CD4-positive, alpha-beta memory T cell (primary cell): ENCODE results near the gene TSPAN11. TPM values are rescaled to one million over a fixed set of nuclear protein-coding genes. Genes with fewer than 3 reads are reported as not detected.

Source experiments
- CTCF ChIA-PET: fragments of 350-600 bp; sonication (Branson Sonifier 250); formaldehyde crosslinking; loops from one replicate; lab custom pipeline; 2021; ENCODE audit warnings: inconsistent platforms; ENCODE audit not compliant: partially characterized antibody; lab: Charles Lee
- POLR2A ChIA-PET: fragments of 350-600 bp; sonication (Branson Sonifier 250); formaldehyde crosslinking; loops from one replicate; lab custom pipeline; 2021; ENCODE audit not compliant: partially characterized antibody; lab: Charles Lee
- DNase-seq, 5 donors: peaks; one replicate each; pipeline versions ENCODE4 v3.0.0 to v3.0.0-alpha.2; 2020 to 2022; ENCODE audit warnings: mixed read lengths in 1 of 5
- H3K27ac ChIP-seq: one replicate; pipeline ENCODE4 v1.7.0; 2013; ENCODE audit warnings: low read depth, low read length
- H3K27me3 ChIP-seq: 2 replicates; pipeline ENCODE4 v1.7.0; 2013; ENCODE audit warnings: mild to moderate bottlenecking, low read length, moderate library complexity; ENCODE audit not compliant: insufficient read depth
- H3K36me3 ChIP-seq: 2 replicates; pipeline ENCODE4 v1.7.0; 2013; ENCODE audit warnings: mild to moderate bottlenecking, low read length, moderate library complexity; ENCODE audit not compliant: insufficient read depth
- H3K4me1 ChIP-seq: 2 replicates; pipeline ENCODE4 v1.7.0; 2013; ENCODE audit warnings: mild to moderate bottlenecking, low read length, moderate library complexity; ENCODE audit not compliant: insufficient read depth
- H3K4me3 ChIP-seq, 2 donors: one replicate each; pipeline ENCODE4 v1.7.0; 2013; ENCODE audit warnings: low read length in 2 of 2, mild to moderate bottlenecking in 1 of 2
- H3K9me3 ChIP-seq, 2 donors: one replicate each; pipeline ENCODE4 v1.7.0; 2013; ENCODE audit warnings: low read length in 2 of 2, control low read depth in 1 of 2; ENCODE audit not compliant: control insufficient read depth in 1 of 2
- H3K27ac Mint-ChIP-seq, 7 donors: one replicate each; pipeline ENCODE4 v1.8.0; 2020 to 2021; ENCODE audit warnings: mixed read lengths in 7 of 7, mild to moderate bottlenecking in 6 of 7, inconsistent platforms in 3 of 7, moderate library complexity in 3 of 7
- H3K27me3 Mint-ChIP-seq, 2 donors: one replicate each; pipeline ENCODE4 v1.8.0; 2020 to 2021; ENCODE audit warnings: mixed read lengths in 2 of 2
- H3K36me3 Mint-ChIP-seq, 2 donors: one replicate each; pipeline ENCODE4 v1.8.0; 2020 to 2021; ENCODE audit warnings: mixed read lengths in 2 of 2, inconsistent platforms in 1 of 2, mild to moderate bottlenecking in 1 of 2
- H3K4me1 Mint-ChIP-seq, 4 donors: one replicate each; pipeline ENCODE4 v1.8.0; 2020 to 2021; ENCODE audit warnings: mixed read lengths in 4 of 4, mild to moderate bottlenecking in 1 of 4
- H3K4me3 Mint-ChIP-seq, 8 donors: one replicate each; pipeline ENCODE4 v1.8.0; 2020 to 2021; ENCODE audit warnings: mixed read lengths in 8 of 8, mild to moderate bottlenecking in 7 of 8, moderate library complexity in 6 of 8, inconsistent platforms in 3 of 8
- H3K9me3 Mint-ChIP-seq, 8 donors: one replicate each; pipeline ENCODE4 v1.8.0; 2020 to 2021; ENCODE audit warnings: mixed read lengths in 8 of 8, mild to moderate bottlenecking in 5 of 8, inconsistent platforms in 3 of 8, moderate library complexity in 1 of 8
- intact Hi-C: fragments of 100-400 bp; cut with micrococcal nuclease; formaldehyde crosslinking; loops from one replicate; pipeline ENCODE4 v1.15.1; 2023
- polyA plus RNA-seq, 2 donors: library from polyadenylated mRNA; unstranded; fragments of 300-500 nt; fragmentation: Illumina TruSeq; gene quantifications; one replicate each; pipeline ENCODE4 v1.2.3, GENCODE V29; 2021
- total RNA-seq, 2 experiments: library from RNA; stranded (reverse); gene quantifications; one replicate each; pipeline ENCODE4 v1.2.3, GENCODE V29; 2021

TSPAN11 gene
- total and polyA plus RNA-seq, 4 experiments from 2014 or later = not detected

- Mint-ChIP-seq H3K27me3 (peaks cover 2 to 7% of the 10 kb centered on the region in 2 donors), H3K9me3 (no peaks in the 10 kb centered on the region), H3K4me1 (no peaks in the 10 kb centered on the region), H3K4me3 (no peak overlapping the region), H3K36me3 (no peaks in the 10 kb centered on the region), H3K27ac (no peak overlapping the region)
- H3K27me3 ChIP-seq = no peaks in the 10 kb centered on the region
- no peaks in the 10 kb centered on the region for H3K4me1 ChIP-seq
- intact Hi-C loops = no loop called here
- CTCF ChIA-PET = no interaction called here
- POLR2A ChIA-PET = no interaction called here
- no peak for DNase-seq
- H3K9me3 ChIP-seq = no peaks in the 10 kb centered on the region
- H3K27ac ChIP-seq = no peak overlapping the region
- no peaks in the 10 kb centered on the region for H3K36me3 ChIP-seq
- H3K4me3 ChIP-seq = no peak overlapping the region
Observed at GRCh38 chr12:31041033-31041564, 114.6 kb downstream of the TSPAN11 start.

Other genes starting within 250 kb of the TSPAN11 start
- 10 to 100 TPM; 50.2 to 60.5 TPM for gene IPO8, start 230.9 kb upstream of the TSPAN11 start, total RNA-seq
- 10 to 100 TPM in 1 of 2 donors, 1 to 10 TPM in 1; 7.9 to 14.5 TPM for gene IPO8, start 230.9 kb upstream of the TSPAN11 start, polyA plus RNA-seq
- gene CAPRIN2, start 171.8 kb upstream of the TSPAN11 start, total RNA-seq = 10 to 100 TPM; 42.9 to 47.0 TPM
- gene CAPRIN2, start 171.8 kb upstream of the TSPAN11 start, polyA plus RNA-seq = 1 to 10 TPM; 4.5 to 8.7 TPM
- 10 to 100 TPM; 41.6 to 45.8 TPM for gene DDX11, start 147.1 kb downstream of the TSPAN11 start, total RNA-seq
- 10 to 100 TPM in 1 of 2 donors, 1 to 10 TPM in 1; 5.1 to 18.0 TPM for gene DDX11, start 147.1 kb downstream of the TSPAN11 start, polyA plus RNA-seq